GM13976 (cell line): ENCODE measurements around the gene PER3.
"Not testable (repeated sequence)": the region's sequence is repeated elsewhere in the genome, so short reads cannot be mapped to it uniquely, and the experiment has no call there.

ENCODE experiments used
- DNase-seq: peaks from one replicate; pipeline ENCODE4 v3.0.0; 2012; ENCODE audit warnings: low spot score
- CTCF ChIP-seq: IDR thresholded peaks from 2 replicates; pipeline ENCODE4 v1.5.1; 2012; ENCODE audit warnings: borderline replicate concordance, mild to moderate bottlenecking; ENCODE audit not compliant: insufficient read depth; ENCODE audit errors: extremely low read depth, missing control alignments, control extremely low read depth
- in situ Hi-C: fragments of 300-500 bp; cut with MboI; formaldehyde crosslinking; loops from one replicate; pipeline ENCODE4 v1.12.0; 2022; ENCODE audit warnings: low sequenced_read_pairs, mixed read lengths, inconsistent platforms; ENCODE audit not compliant: unreplicated experiment

PER3 gene

GRCh38 chr1:7781923-7782495 lies 2.1 kb upstream of the PER3 start:
- TF ChIP-seq CTCF = no peak
- in situ Hi-C loops = no loop called here
- DNase-seq = no peak

GRCh38 chr1:7783178-7783711 lies 846 bp upstream of the PER3 start:
- peak; percentile 79 for DNase-seq
- in situ Hi-C loops = no loop called here
- no peak for TF ChIP-seq CTCF

DNA sequence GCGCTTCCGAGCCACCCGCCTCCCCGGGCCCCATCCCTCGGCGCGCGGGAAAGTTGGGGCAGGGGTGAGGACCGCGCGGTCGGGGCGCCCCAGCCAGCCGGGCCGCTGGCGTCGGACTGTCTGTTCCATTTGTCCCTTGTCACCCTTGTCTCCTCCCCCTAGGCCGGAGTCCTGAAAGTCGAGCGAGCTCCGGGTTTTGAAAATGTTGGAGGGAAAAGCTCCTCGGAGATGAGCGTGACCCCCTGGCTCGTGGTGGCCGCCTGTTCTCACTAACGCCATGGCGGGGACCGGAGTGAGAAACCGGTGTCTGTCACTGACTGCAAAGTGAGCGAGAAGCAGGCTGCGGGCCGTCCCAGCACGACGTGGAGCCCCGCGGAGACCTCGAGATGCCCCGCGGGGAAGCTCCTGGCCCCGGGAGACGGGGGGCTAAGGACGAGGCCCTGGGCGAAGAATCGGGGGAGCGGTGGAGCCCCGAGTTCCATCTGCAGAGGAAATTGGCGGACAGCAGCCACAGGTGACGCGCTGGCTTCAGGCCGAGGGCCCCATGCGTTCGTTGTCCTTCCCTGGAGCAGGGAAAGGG lies 491 bp downstream of the PER3 start:
- DNase-seq = no peak
- in situ Hi-C loops = no loop called here
- no peak for TF ChIP-seq CTCF

DNA sequence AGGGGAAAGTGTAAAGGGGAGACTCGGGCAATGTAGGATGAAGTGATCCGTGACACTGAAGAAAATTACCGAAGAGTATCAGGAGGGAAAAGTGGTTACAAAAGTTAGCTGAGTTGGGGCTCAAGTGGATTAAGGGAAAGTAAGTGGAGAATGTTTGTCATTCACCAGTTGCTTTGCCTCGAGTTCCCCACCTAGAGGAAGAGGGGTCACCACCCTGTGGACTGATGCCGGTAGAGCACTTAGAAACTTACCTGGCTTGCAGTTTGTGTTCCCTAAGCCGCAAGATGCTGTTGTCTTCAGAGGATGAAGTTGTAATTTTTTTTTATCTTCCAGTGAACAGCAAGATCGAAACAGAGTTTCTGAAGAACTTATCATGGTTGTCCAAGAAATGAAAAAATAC lies 1.0 kb downstream of the PER3 start:
- DNase-seq = no peak
- TF ChIP-seq CTCF = no peak
- in situ Hi-C loops = no loop called here

DNA sequence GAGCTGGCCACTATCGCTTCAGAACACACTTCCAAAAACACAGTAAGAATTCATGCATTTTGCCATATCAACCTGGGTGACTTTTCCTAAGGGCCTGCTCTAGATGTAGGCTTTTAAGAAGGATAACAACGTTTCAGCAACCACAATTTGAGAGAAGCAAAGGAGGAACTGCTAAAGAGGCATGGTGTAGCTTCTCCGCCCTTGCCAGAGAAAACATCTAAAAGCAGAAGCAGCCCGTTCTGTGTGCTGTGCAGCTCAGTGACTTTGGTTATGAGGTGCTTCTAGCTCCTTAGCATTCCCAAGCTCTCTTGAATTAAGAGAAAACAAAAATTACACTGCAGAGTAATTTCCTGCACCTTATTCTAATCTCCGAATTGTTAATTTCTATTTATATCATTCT lies 2.7 kb downstream of the PER3 start:
- in situ Hi-C loops = no loop called here
- DNase-seq = no peak
- no peak for TF ChIP-seq CTCF

DNA sequence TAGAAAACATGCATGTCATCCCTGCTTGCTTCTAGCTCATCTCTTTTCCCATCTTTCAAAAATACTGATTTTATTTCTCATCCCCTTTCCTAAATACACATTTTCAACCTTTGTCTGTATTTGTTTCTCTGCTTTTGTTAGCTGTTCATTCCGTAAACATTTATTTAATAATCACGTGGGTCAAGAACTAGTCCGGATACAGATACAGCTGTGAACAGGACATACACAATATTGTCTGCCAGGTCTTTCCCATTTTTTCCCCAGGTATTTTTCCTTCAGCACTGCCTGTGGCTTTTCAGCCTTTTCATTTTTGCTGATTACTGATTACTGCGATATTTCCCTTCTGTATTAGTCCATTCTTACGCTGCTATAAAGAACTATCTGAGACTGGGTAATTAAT lies 5.7 kb downstream of the PER3 start:
- in situ Hi-C loops = no loop called here

GRCh38 chr1:7791027-7791426 lies 6.9 kb downstream of the PER3 start:
- DNase-seq, in situ Hi-C loops: not testable (repeated sequence)

More for the DNA sequence above, 5.7 kb downstream of the PER3 start:
- no peak for TF ChIP-seq CTCF
- DNase-seq = no peak
